Heart right ventricle (tissue), 16 donors: ENCODE data around the gene WWTR1. TPM values are rescaled to one million over a fixed set of nuclear protein-coding genes. Genes with fewer than 3 reads are reported as not detected.
A peak's percentile ranks its signal among the peaks of the same experiment; 100 is the strongest.

ENCODE experiments used
- ATAC-seq, 8 donors: fragments of 200-7000 bp; cut with Tn5 transposase; one replicate each; pipeline ENCODE4 v1.9.1; 2020; ENCODE audit warnings: mild to moderate bottlenecking in 8 of 8, moderate library complexity in 8 of 8, moderate number of reproducible peaks in 1 of 8
- DNase-seq, 2 donors: peaks; one replicate each; pipeline ENCODE4 v3.0.0-alpha.2; 2020
- H3K27ac ChIP-seq, 10 donors: fragments of 200-600 bp; sonication (generic) in 2 of 10; one replicate each; pipeline versions ENCODE4 v1.5.0 to v1.8.0; 2020 to 2022; ENCODE audit warnings: mild to moderate bottlenecking in 3 of 10
- H3K27me3 ChIP-seq, 7 donors: fragments of 200-600 bp; one replicate each; pipeline ENCODE4 v1.8.0; 2021 to 2022; ENCODE audit warnings: mild to moderate bottlenecking in 2 of 7
- H3K36me3 ChIP-seq, 9 donors: fragments of 200-600 bp; sonication (generic) in 1 of 9; one replicate each; pipeline versions ENCODE4 v1.5.0 to v1.8.0; 2020 to 2022; ENCODE audit warnings: mild to moderate bottlenecking in 2 of 9
- H3K4me1 ChIP-seq, 9 donors: fragments of 200-600 bp; sonication (generic) in 1 of 9; one replicate each; pipeline versions ENCODE4 v1.5.0 to v1.8.0; 2020 to 2022; ENCODE audit warnings: mild to moderate bottlenecking in 4 of 9
- H3K4me3 ChIP-seq, 10 donors: fragments of 200-600 bp; sonication (generic) in 2 of 10; one replicate each; pipeline versions ENCODE4 v1.5.0 to v1.8.0; 2020 to 2022; ENCODE audit warnings: mild to moderate bottlenecking in 7 of 10, moderate library complexity in 2 of 10
- H3K9me3 ChIP-seq, 11 donors: fragments of 200-600 bp in 10 of 11; sonication (generic) in 2 of 11; one replicate each; pipeline versions ENCODE4 v1.5.0 to v1.8.0; 2013 to 2022; ENCODE audit warnings: mild to moderate bottlenecking in 2 of 11, control low read depth in 1 of 11, moderate library complexity in 1 of 11
- WGBS, 2 donors: extraction: QIAGEN DNeasy Blood & Tissue Kit; methylation state at CpG; one replicate each; pipeline ENCODE4 v1.1.7; 2013; ENCODE audit warnings: inconsistent platforms in 1 of 2; 5-methylcytosine and 5-hydroxymethylcytosine counted together
- intact Hi-C, 10 donors: fragments of 100-400 bp; cut with DNase I; formaldehyde crosslinking; loops; one replicate each; pipeline versions ENCODE4 v1.11.1 to v1.14.2; 2022
- polyA plus RNA-seq, 2 donors: library from polyadenylated mRNA; stranded (reverse); fragments of 200-250 nt; gene quantifications; one replicate each; pipeline ENCODE4 v1.2.3, GENCODE V29; 2013
- total RNA-seq, 10 donors: library from RNA; stranded (reverse); fragmentation: NEBNext Ultra II Directional in 3 of 10; extraction: Animal tissue kit (Norgen Biotek cat#: 25700) in 3 of 10; gene quantifications; one replicate each; pipeline versions ENCODE4 v1.2.1 to v1.2.4, GENCODE V29; 2021 to 2023
- TF ChIP-seq, protein P1 (sequence below), 9 donors: fragments of 200-600 bp; sonication (generic) in 2 of 9; IDR thresholded peaks; one replicate each; pipeline versions ENCODE4 v1.5.0 to v1.8.0; 2021 to 2022; ENCODE audit warnings: antibody characterized with exemption in 9 of 9, mild to moderate bottlenecking in 5 of 9, moderate library complexity in 1 of 9
- donor health status: Arrhythmogenic right ventricular cardiomyopathy.
- donor health status: ischemic (EF 13 %, LVEDD 7.1; RV severe dilation, severe dysfunction).
- donor health status: healthy with polysubstance abuse.
- donor health status: DM: no; HTN: yes; CAD: no.
- donor health status: DM: no; HTN: no; CAD: no.
- donor health status: ischemic (EF 25% LVEDD 6.9; RV normal size, moderate dysfunction).
- donor health status: ischemic (EF 25% LVEDD 5.7; RV mildly dilated, moderate dysfunction).
- donor health status: healthy.
- donor health status: DM: yes; HTN: yes; CAD: no.
- donor health status: Ischemic cardiomyopathy.
- donor health status: ischemic (EF 35%, LVEDD 5.7; RV mildly dilated, moderate dysfunction).
- donor health status: nonischemic (EF 11% LVEDD 7.7; RV severe dilation, severe dysfunction).
- donor health status: DM: yes; HTN: yes; CAD: no.
- donor health status: PGD.
- donor health status: ischemic (EF 29% LVEDD 5.4; RV normal size, mild dysfunction).
- donor health status: nonischemic (EF 23%, LVEDD 6.1; RV moderate dilation, normal function).

WWTR1 gene
- total and polyA plus RNA-seq, 12 donors, result 19.5 to 78.6 (median 40.3) TPM

DNA sequence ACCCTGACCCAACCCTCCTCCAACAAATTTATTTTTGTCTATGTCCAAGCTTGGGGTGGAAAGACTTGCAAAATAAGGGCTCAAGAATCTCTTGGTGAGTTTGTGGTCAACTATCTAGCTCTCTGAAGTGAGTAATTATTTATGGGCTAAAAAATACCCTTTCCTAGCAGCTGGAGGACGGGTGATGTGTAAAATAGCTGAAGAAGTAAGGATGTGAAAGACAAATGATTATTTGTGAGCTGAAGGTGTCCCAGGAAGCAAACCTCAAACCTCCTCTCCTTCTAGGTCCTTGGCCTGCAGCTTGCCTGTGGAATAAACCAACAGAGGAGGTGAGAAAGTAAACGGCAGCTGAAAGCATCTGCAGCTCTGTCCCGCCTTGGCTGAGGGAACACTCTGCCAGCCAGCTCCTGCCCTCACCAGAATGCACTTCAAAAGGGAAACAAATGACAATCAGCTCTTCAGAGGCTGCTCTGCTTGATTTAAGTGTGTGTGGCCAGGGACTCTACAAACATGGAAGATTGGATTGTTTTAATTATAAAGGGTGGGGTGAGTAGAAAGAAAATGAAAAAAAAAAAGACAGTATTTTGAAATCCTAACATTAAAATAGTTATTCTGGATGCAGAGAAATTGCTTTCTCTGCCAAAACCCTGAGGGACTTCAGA lies 123.0 kb downstream of the WWTR1 start:
- TF ChIP-seq, protein P1, sequence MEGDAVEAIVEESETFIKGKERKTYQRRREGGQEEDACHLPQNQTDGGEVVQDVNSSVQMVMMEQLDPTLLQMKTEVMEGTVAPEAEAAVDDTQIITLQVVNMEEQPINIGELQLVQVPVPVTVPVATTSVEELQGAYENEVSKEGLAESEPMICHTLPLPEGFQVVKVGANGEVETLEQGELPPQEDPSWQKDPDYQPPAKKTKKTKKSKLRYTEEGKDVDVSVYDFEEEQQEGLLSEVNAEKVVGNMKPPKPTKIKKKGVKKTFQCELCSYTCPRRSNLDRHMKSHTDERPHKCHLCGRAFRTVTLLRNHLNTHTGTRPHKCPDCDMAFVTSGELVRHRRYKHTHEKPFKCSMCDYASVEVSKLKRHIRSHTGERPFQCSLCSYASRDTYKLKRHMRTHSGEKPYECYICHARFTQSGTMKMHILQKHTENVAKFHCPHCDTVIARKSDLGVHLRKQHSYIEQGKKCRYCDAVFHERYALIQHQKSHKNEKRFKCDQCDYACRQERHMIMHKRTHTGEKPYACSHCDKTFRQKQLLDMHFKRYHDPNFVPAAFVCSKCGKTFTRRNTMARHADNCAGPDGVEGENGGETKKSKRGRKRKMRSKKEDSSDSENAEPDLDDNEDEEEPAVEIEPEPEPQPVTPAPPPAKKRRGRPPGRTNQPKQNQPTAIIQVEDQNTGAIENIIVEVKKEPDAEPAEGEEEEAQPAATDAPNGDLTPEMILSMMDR (IDR thresholded peaks at IDR 0.05), result no peak
- Histone ChIP-seq H3K4me1 (peaks cover 8 to 71% (median 48%) of the 10 kb centered on the region in 9 donors), H3K27me3 (no peaks in the 10 kb centered on the region), H3K27ac (peak overlapping the region in 6 of 10 donors; percentile 1 to 37 (median 14)), H3K9me3 (no peaks in the 10 kb centered on the region), H3K4me3 (no peak overlapping the region), H3K36me3 (peaks cover 0 to 2% (median 0%) of the 10 kb centered on the region in 9 donors)
- 39 to 47% methylated on average over 3 of the region's 3 CpGs for WGBS, 2 donors
- intact Hi-C loops, result loop anchor here in 7 of 10 donors (5.0 to 10.0 kb wide), 5 partner anchors 32 to 182 kb away; partner anchors contain the start of gene WWTR1 (in 3 of the 7)
- DNase-seq (no peak), ATAC-seq (peak in 6 of 8 donors; percentile 11 to 67 (median 42))

DNA sequence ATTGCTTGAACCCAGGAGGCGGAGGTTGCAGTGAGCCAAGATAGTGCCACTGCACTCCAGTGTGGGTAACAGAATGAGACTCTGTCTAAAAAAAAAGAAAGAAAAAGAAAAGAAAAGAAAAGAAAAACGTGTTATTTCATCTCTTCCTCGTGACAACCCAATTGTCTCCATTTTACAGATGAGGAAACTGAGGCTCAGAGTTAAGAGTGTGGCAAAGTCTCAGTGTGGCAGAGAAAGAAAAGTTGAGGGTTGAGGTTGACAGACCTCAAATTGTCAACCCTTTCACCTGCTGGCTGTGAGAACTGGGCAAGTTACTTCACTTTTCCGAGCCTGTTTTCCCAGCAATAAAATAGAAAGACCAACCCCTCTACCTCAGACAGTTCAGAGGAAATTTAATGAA lies 123.7 kb downstream of the WWTR1 start:
- WGBS, 2 donors, result 96% methylated on average over 4 of the region's 4 CpGs
- no peak for DNase-seq
- Histone ChIP-seq H3K27me3 (no peaks in the 10 kb centered on the region), H3K27ac (peak overlapping the region in 2 of 10 donors; percentile 2 to 5), H3K9me3 (no peaks in the 10 kb centered on the region), H3K36me3 (peaks cover 0 to 5% (median 0%) of the 10 kb centered on the region in 9 donors), H3K4me3 (no peak overlapping the region), H3K4me1 (peaks cover 8 to 66% (median 47%) of the 10 kb centered on the region in 9 donors)
- intact Hi-C loops, result loop anchor here in 7 of 10 donors (5.0 to 10.0 kb wide), 5 partner anchors 33 to 183 kb away; partner anchors contain the start of gene WWTR1 (in 2 of the 7)
- ATAC-seq, result no peak
- TF ChIP-seq, protein P1 (IDR thresholded peaks at IDR 0.05), result no peak

DNA sequence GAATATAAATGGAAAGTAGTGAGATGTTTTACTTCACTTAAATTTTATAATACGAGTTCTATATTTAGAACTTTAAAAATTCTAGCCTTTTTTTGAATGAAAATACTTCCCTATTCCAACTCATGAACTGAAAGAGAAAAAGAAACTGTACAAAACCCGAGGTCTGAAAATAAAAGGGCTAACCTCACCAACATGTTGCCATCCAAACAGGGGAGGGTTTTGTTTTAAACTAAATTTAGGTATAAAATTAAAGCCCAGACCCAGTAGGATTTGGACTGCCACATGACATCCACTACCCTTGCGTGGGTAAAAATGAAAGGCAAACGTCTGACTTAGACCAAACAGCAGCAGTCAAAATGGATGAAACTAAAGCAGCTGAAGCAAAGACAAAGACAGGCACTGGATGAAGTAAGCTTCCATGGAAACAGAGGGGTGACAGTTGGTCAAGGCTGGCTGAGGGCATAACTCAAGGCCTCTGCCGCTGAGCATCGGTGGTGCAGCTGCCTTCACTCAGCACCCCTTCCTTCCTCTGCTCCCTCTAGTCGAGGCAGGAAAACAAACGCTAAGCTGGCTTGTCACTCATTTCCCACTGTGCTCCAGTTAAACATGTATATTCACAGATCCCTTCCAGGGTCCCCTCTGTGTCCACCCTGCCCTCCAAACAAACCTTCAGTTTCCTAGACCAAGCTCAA lies 125.2 kb downstream of the WWTR1 start:
- TF ChIP-seq, protein P1 (IDR thresholded peaks at IDR 0.05), result no peak
- Histone ChIP-seq H3K9me3 (no peaks in the 10 kb centered on the region), H3K27me3 (no peaks in the 10 kb centered on the region), H3K4me1 (peaks cover 8 to 80% (median 55%) of the 10 kb centered on the region in 9 donors), H3K4me3 (peak overlapping the region in 1 of 10 donors; percentile 23), H3K36me3 (peaks cover 0 to 5% (median 0%) of the 10 kb centered on the region in 9 donors), H3K27ac (peak overlapping the region in 3 of 10 donors; percentile 3 to 64 (median 50))
- 40 to 45% methylated on average over 8 of the region's 8 CpGs for WGBS, 2 donors
- intact Hi-C loops, result loop anchor here in 7 of 10 donors (5.0 to 10.0 kb wide), 5 partner anchors 35 to 185 kb away; partner anchors contain the start of gene WWTR1 (in 2 of the 7)
- ATAC-seq (no peak), DNase-seq (no peak)

DNA sequence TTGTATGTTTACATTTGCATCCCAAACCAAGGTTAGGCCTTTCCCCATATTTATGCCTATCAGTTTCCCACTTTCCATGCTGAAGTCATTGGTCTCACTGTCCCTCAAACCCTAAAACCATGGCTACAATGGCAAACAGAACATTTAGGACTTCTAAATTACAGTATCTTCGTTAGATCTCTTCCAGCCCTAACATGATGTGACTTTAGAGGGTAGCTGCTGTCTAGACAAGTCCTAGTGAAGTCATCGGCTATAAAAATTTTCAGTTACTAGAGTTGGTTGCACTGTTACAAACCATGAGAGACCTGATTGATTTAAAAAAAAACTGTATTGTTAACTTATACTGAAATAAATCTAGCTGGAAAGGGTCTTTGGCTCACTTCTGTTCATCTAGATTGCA lies 128.7 kb downstream of the WWTR1 start:
- Histone ChIP-seq H3K36me3 (peaks cover 0 to 32% (median 19%) of the 10 kb centered on the region in 9 donors), H3K9me3 (no peaks in the 10 kb centered on the region), H3K4me1 (peaks cover 3 to 68% (median 29%) of the 10 kb centered on the region in 9 donors), H3K27me3 (no peaks in the 10 kb centered on the region), H3K4me3 (no peak overlapping the region), H3K27ac (peak overlapping the region in 3 of 10 donors; percentile 9 to 50 (median 39))
- ATAC-seq, result no peak
- DNase-seq, result no peak
- TF ChIP-seq, protein P1 (IDR thresholded peaks at IDR 0.05), result no peak
- intact Hi-C loops, result loop anchor here in 6 of 10 donors (2.0 to 10.0 kb wide), 5 partner anchors 123 to 188 kb away; partner anchors contain the start of gene WWTR1 (in 2 of the 6)
- 94 to 95% methylated on average over 2 of the region's 2 CpGs for WGBS, 2 donors
